Neural cell (in vitro differentiated cells): ENCODE data around the gene CACNA1A. TPM values are rescaled to one million over a fixed set of nuclear protein-coding genes. Genes with fewer than 3 reads are reported as not detected.

Experiments used
- H2AFZ ChIP-seq: fragments of 200-600, 300-800 bp; sonication (generic), shearing (Covaris generic); 2 replicates; pipeline ENCODE4 v1.6.0; 2014; ENCODE audit warnings: low read depth, mild to moderate bottlenecking, antibody characterized with exemption, low read length, moderate library complexity
- H3F3A ChIP-seq: fragments of 200-600 bp; shearing (Covaris generic); 2 replicates; pipeline ENCODE4 v1.6.1; 2016; ENCODE audit warnings: mild to moderate bottlenecking, moderate library complexity, mixed read lengths, antibody characterized with exemption, low read length; ENCODE audit not compliant: insufficient read depth, poor library complexity, severe bottlenecking
- H3K27ac ChIP-seq: fragments of 200-600, 300-800 bp; sonication (generic), shearing (Covaris generic); 2 replicates; pipeline ENCODE4 v1.5.1; 2014; ENCODE audit warnings: mild to moderate bottlenecking, low read length, moderate library complexity
- H3K27me3 ChIP-seq: fragments of 300-800, 200-600 bp; sonication (generic), shearing (Covaris generic); 2 replicates; pipeline ENCODE4 v1.6.0; 2014; ENCODE audit warnings: mild to moderate bottlenecking, low read depth, low read length, moderate library complexity; ENCODE audit not compliant: insufficient read depth
- H3K36me3 ChIP-seq: fragments of 300-800, 200-600 bp; sonication (generic), shearing (Covaris generic); 2 replicates; pipeline ENCODE4 v1.5.1; 2014; ENCODE audit warnings: mild to moderate bottlenecking, antibody characterized with exemption, low read length, moderate library complexity; ENCODE audit not compliant: insufficient read depth
- H3K4me2 ChIP-seq: fragments of 300-800, 200-600 bp; sonication (generic), shearing (Covaris generic); 2 replicates; pipeline ENCODE4 v1.6.0; 2014; ENCODE audit warnings: mild to moderate bottlenecking, low read length
- H3K4me3 ChIP-seq: fragments of 300-800, 200-600 bp; sonication (generic), shearing (Covaris generic); 2 replicates; pipeline ENCODE4 v1.5.1; 2014; ENCODE audit warnings: mild to moderate bottlenecking, low read length, moderate library complexity
- H3K79me2 ChIP-seq: fragments of 200-600 bp; shearing (Covaris generic); replicated peaks from 2 replicates; pipeline ENCODE4 v1.6.0; 2014; ENCODE audit warnings: mild to moderate bottlenecking, low read length, moderate library complexity; ENCODE audit not compliant: insufficient read depth
- H3K9ac ChIP-seq: fragments of 300-800, 200-600 bp; sonication (generic), shearing (Covaris generic); 2 replicates; pipeline ENCODE4 v1.6.1; 2016; ENCODE audit warnings: mild to moderate bottlenecking, low read length, mixed read lengths
- H3K9me2 ChIP-seq: fragments of 200-600 bp; shearing (Covaris generic); 2 replicates; pipeline ENCODE4 v1.6.1; 2016; ENCODE audit warnings: mild to moderate bottlenecking, low read length, mixed read lengths; ENCODE audit not compliant: insufficient read depth
- H3K9me3 ChIP-seq: fragments of 200-600, 300-800 bp; sonication (generic), shearing (Covaris generic); 2 replicates; pipeline ENCODE4 v1.6.1; 2016; ENCODE audit warnings: mild to moderate bottlenecking, mixed run types, low read length, moderate library complexity, mixed read lengths
- H4K20me1 ChIP-seq: fragments of 200-600 bp; shearing (Covaris generic); 2 replicates; pipeline ENCODE4 v1.6.1; 2016; ENCODE audit warnings: mild to moderate bottlenecking, mixed run types; ENCODE audit not compliant: insufficient read depth
- CTCF ChIP-seq: fragments of 450-650 bp; IDR thresholded peaks from 2 replicates; pipeline ENCODE4 v1.5.1; 2014; ENCODE audit warnings: antibody characterized with exemption, mild to moderate bottlenecking, moderate library complexity; ENCODE audit not compliant: poor library complexity, severe bottlenecking
- EP300 ChIP-seq: fragments of 450-650 bp; conservative IDR thresholded peaks from 2 replicates; pipeline ENCODE4 v1.6.1; 2014; ENCODE audit warnings: antibody characterized with exemption, mild to moderate bottlenecking, moderate library complexity; ENCODE audit not compliant: poor library complexity, severe bottlenecking
- EZH2 ChIP-seq: fragments of 200-600, 300-800 bp; shearing (Covaris generic), sonication (generic); IDR thresholded peaks from 2 replicates; pipeline ENCODE4 v1.6.1; 2014; ENCODE audit warnings: antibody characterized with exemption, low read length, borderline replicate concordance, mild to moderate bottlenecking; ENCODE audit not compliant: insufficient read depth, poor library complexity, severe bottlenecking
- MXI1 ChIP-seq: fragments of 450-650 bp; conservative IDR thresholded peaks from 2 replicates; pipeline ENCODE4 v1.6.1; 2014; ENCODE audit warnings: antibody characterized with exemption, mild to moderate bottlenecking; ENCODE audit not compliant: poor library complexity, severe bottlenecking
- POLR2AphosphoS5 ChIP-seq: IDR thresholded peaks from 2 replicates; pipeline ENCODE4 v1.6.1; 2012
- RAD21 ChIP-seq: fragments of 450-650 bp; conservative IDR thresholded peaks from 2 replicates; pipeline ENCODE4 v1.6.1; 2014; ENCODE audit warnings: antibody characterized with exemption, mild to moderate bottlenecking, moderate library complexity
- REST ChIP-seq: IDR thresholded peaks from 2 replicates; pipeline ENCODE4 v1.6.1; 2012; ENCODE audit warnings: borderline replicate concordance
- SMC3 ChIP-seq: fragments of 450-650 bp; conservative IDR thresholded peaks from 2 replicates; pipeline ENCODE4 v1.6.1; 2014; ENCODE audit warnings: antibody characterized with exemption, mild to moderate bottlenecking, moderate library complexity; ENCODE audit not compliant: poor library complexity
- TAF1 ChIP-seq: IDR thresholded peaks from 2 replicates; pipeline ENCODE4 v1.6.1; 2012; ENCODE audit warnings: low read depth
- polyA plus RNA-seq: library from polyadenylated mRNA; depleted of rRNA; stranded (reverse); fragments of >200 nt; gene quantifications from 2 replicates; pipeline ENCODE4 v1.2.3, GENCODE V29; 2014

CACNA1A gene
- polyA plus RNA-seq, 1 donor from 2014 or later = 6.9 TPM

GRCh38 chr19:13159713-13160112 is 346.6 kb downstream of the CACNA1A start:
- H3K4me2 ChIP-seq = no peak overlapping the region
- H2AFZ ChIP-seq = no peak overlapping the region
- peaks cover 15% of the 10 kb centered on the region for H3K27me3 ChIP-seq
- H3K36me3 ChIP-seq = no peaks in the 10 kb centered on the region
- no peak overlapping the region for H3K9ac ChIP-seq
- no peaks in the 10 kb centered on the region for H3K9me3 ChIP-seq
- H3K27ac ChIP-seq = no peak overlapping the region
- H3K4me3 ChIP-seq = no peak overlapping the region
- H4K20me1 ChIP-seq = no peaks in the 10 kb centered on the region
- H3K9me2 ChIP-seq = no peaks in the 10 kb centered on the region
- TF ChIP-seq RAD21 (no peak), SMC3 (no peak), EZH2 (no peak), REST (no peak), CTCF (no peak), POLR2AphosphoS5 (no peak), EP300 (no peak), TAF1 (no peak), MXI1 (no peak)
- no peaks in the 10 kb centered on the region for H3F3A ChIP-seq
- H3K79me2 ChIP-seq = no peaks in the 10 kb centered on the region
